Activated T-cell treated with anti-CD3 and anti-CD28 coated beads, Interleukin-2, amount 50 U/mL, for 4 hours (primary cell): ENCODE results near the gene SLC25A21. TPM values are rescaled to one million over a fixed set of nuclear protein-coding genes. Genes with fewer than 3 reads are reported as not detected.

ENCODE experiments used
- ATAC-seq, 2 donors: fragments of 200-7000 bp; cut with Tn5 transposase; one replicate each; pipeline ENCODE4 v1.10.0; 2021
- DNase-seq: peaks from one replicate; pipeline ENCODE4 v3.0.0-alpha.2; 2020
- H3K27me3 Mint-ChIP-seq: one replicate; pipeline ENCODE4 v1.8.0; 2021; ENCODE audit warnings: low read depth, mixed read lengths
- H3K36me3 Mint-ChIP-seq: one replicate; pipeline ENCODE4 v1.8.0; 2022; ENCODE audit warnings: mixed read lengths; ENCODE audit not compliant: insufficient read depth
- H3K4me1 Mint-ChIP-seq: one replicate; pipeline ENCODE4 v1.8.0; 2021; ENCODE audit warnings: low read depth, mixed read lengths
- H3K4me3 Mint-ChIP-seq: one replicate; pipeline ENCODE4 v1.8.0; 2021; ENCODE audit warnings: mild to moderate bottlenecking, moderate library complexity, mixed read lengths
- H3K9me3 Mint-ChIP-seq: one replicate; pipeline ENCODE4 v1.8.0; 2021; ENCODE audit warnings: mixed read lengths
- total RNA-seq, 3 donors: library from RNA; stranded (reverse); gene quantifications; one replicate each; pipeline ENCODE4 v1.2.1, GENCODE V29; 2021

Gene SLC25A21
- total RNA-seq, 3 donors from 2014 or later, result not detected

GRCh38 chr14:36647417-36647823 is 525.0 kb downstream of the SLC25A21 start:
- peaks cover 56% of the 10 kb centered on the region for H3K27me3 Mint-ChIP-seq
- peaks cover 3% of the 10 kb centered on the region for H3K4me1 Mint-ChIP-seq
- no peaks in the 10 kb centered on the region for H3K36me3 Mint-ChIP-seq
- no peak for DNase-seq
- ATAC-seq, result peak in 1 of 2 donors; percentile 10
- no peak overlapping the region for H3K4me3 Mint-ChIP-seq
- no peaks in the 10 kb centered on the region for H3K9me3 Mint-ChIP-seq

GRCh38 chr14:36646664-36647416 is 525.6 kb downstream of the SLC25A21 start:
- H3K36me3 Mint-ChIP-seq, result no peaks in the 10 kb centered on the region
- ATAC-seq, result peak in 1 of 2 donors; percentile 34
- no peaks in the 10 kb centered on the region for H3K9me3 Mint-ChIP-seq
- DNase-seq, result no peak
- no peak overlapping the region for H3K4me3 Mint-ChIP-seq
- peaks cover 53% of the 10 kb centered on the region for H3K27me3 Mint-ChIP-seq
- H3K4me1 Mint-ChIP-seq, result peaks cover 3% of the 10 kb centered on the region

- ATAC-seq (no peak), DNase-seq (no peak)
- H3K36me3 Mint-ChIP-seq, result no peaks in the 10 kb centered on the region
- H3K4me3 Mint-ChIP-seq, result no peak overlapping the region
- peaks cover 5% of the 10 kb centered on the region for H3K27me3 Mint-ChIP-seq
- H3K4me1 Mint-ChIP-seq, result no peaks in the 10 kb centered on the region
- peaks cover 5% of the 10 kb centered on the region for H3K9me3 Mint-ChIP-seq
Observed at GRCh38 chr14:36633580-36633979, 538.8 kb downstream of the SLC25A21 start.

Other genes starting within 250 kb of the SLC25A21 start
- under 1 TPM in 2 of 3 donors, not detected in 1; 0.10 to 0.16 TPM for gene MIPOL1, start 25.3 kb upstream of the SLC25A21 start, total RNA-seq